HG03103 (cell line): ENCODE data around the gene PRKCI.
A peak's percentile ranks its signal among the peaks of the same experiment; 100 is the strongest.
"Not testable (repeated sequence)": the region's sequence is repeated elsewhere in the genome, so short reads cannot be mapped to it uniquely, and the experiment has no call there.

Experiments used
- ATAC-seq: cut with Tn5 transposase; IDR thresholded peaks from one replicate; pipeline ENCODE4 v1.9.1; 2021; ENCODE audit warnings: low read depth; ENCODE audit not compliant: unreplicated experiment

PRKCI gene

GRCh38 chr3:170221924-170222646, at the start of gene PRKCI:
Gene PRKCI (plus strand): TSS chr3:170222424. CDS start chr3:170222670, 246 bp downstream.
- peak; percentile 90 for ATAC-seq

- no peak for ATAC-seq
Measured at GRCh38 chr3:170178651-170179050, 43.6 kb upstream of the PRKCI start.

DNA sequence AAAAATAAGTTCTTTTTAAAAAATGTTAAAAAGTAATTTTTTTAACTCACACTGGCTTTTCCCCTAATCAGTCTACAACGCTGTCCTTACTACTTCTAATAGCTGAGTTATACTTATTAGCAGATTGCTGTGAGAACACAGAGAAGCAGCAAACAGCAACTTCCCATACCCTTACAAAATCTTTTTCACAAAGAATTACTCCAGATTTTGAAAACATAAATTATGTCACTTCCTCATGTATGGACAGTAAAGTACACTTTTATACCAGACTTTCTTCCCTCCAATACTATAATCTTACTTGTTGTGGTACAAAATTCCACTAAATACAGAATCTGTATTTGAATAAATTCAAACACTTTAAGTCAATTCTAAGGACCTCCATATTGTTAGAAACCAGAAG, 42.8 kb upstream of the PRKCI start:
- ATAC-seq, result no peak

- peak; percentile 16 for ATAC-seq
Measured at GRCh38 chr3:170180079-170180907, 41.9 kb upstream of the PRKCI start.

- ATAC-seq, result peak; percentile 59
Measured at GRCh38 chr3:170180908-170181885, 41.0 kb upstream of the PRKCI start, which contains the start of gene PHC3. Gene PHC3 (minus strand): TSS chr3:170181733. CDS start chr3:170181715, 18 bp downstream.

- no peak for ATAC-seq
Measured at GRCh38 chr3:170189398-170190256, 32.6 kb upstream of the PRKCI start.

DNA sequence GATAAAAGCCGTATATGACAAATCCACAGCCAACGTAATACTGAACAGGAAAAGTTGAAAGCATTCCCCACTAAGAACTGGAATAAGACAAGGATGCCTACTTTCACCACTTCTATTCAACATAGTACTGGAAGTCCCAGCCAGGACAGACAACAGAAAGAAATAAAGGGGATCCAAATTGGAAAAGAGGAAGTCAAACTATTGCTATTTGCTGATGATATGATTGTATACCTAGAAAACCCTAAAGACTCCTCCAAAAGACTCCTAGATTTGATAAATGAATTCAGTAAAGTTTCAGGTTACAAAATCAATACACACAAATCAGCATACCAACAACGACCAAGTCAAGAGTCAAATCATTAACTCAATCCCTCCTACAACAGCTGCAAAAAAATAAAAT, 26.5 kb upstream of the PRKCI start:
- ATAC-seq, result not testable (repeated sequence)

DNA sequence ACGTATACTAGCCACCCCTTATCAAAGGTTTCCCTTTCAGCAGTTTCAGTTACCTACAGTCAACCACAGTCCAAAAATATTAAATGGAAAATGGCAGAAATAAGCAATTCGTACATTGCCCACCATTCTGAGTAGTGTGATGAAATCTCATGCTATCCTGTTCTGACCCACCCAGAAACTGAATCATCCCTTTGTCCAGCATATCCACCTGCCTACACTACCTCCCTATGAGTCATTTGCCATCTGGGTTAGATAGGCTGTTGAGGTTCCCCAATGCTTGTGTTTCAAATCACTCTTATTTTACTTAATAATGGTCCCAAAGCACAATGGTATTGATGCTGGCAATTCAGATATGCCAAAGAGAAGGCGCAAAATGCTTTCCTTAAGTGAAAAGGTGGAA, 25.4 kb upstream of the PRKCI start:
- ATAC-seq, result no peak

DNA sequence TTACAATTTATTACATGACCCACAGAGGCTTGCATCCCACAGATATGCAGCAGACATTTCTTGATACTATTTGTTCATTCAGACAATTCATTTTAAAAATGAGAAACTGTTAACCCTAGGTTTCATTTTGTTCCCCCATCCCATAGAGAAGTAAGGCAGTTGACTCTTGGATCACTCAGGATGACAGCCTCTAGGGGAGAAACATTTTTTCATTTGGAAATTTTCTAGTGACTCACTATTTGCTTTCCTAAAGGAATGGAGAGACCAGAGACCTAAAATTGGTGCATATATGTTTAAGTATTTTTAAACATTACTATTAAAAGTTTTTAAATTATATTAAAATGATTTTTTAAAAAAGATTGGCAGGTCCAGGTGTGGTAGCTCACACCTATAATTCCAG, 21.2 kb upstream of the PRKCI start:
- ATAC-seq, result no peak

- no peak for ATAC-seq
Measured at GRCh38 chr3:170201527-170201926, 20.7 kb upstream of the PRKCI start.

DNA sequence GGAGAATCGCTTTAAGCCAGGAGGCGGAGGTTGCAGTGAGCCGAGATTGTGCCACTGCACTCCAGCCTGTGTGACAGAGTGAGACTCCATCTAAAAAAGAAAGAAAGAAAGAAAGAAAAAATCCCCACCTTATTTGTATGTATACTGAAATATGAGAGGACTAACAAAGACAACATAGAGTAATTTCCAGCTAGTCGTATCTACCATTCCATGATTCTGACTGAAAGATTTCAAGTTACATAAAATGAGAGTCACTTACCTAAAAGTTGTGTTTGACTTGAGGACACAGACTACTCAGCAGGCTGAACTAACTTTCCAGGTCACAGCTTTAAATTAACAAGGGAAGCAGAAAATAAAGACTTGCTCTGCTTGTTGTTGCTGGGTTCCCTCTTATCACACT, 18.8 kb upstream of the PRKCI start:
- ATAC-seq, result no peak

DNA sequence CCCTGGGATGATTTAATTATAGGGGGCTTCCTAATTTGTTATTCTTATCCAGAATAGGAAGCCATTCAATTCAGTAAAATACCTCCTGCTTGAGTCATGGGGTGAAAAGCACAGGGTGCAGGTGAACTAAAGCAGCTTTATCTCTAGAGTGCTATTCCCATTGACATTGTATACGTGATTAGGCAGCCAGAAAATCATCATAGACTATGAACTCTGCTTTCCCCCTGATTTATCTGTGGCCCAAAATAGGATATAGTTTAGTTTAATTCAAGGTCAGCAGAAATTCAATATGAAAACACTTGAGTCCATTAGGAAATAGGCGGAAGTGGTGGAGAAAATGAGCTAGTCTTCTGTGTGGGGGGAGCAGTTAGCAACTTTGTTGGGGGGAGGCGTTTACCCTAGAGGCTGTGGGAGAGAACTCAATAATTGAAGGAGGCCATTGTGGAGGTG, 18.2 kb upstream of the PRKCI start:
- ATAC-seq, result no peak

DNA sequence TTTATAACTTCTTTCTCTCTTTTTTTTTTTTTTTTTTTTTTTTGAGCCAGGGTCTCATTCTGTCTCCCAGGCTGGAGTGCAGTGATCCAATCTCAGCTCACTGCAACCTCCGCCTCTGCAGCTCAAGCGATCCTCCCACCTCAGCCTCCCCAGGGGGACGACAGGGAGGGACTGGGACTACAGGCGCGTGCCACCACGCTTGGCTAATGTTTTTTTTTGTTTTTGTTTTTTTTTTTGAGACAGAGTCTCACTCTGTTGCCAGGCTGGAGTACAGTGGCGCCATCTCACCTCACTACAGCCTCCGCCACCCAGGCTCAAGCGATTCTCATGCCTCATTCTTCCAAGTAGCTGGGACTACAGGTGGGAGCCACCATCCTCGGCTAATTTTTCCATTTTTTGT, 17.7 kb upstream of the PRKCI start:
- ATAC-seq, result no peak

GRCh38 chr3:170205302-170205701, 16.9 kb upstream of the PRKCI start:
- ATAC-seq, result no peak

DNA sequence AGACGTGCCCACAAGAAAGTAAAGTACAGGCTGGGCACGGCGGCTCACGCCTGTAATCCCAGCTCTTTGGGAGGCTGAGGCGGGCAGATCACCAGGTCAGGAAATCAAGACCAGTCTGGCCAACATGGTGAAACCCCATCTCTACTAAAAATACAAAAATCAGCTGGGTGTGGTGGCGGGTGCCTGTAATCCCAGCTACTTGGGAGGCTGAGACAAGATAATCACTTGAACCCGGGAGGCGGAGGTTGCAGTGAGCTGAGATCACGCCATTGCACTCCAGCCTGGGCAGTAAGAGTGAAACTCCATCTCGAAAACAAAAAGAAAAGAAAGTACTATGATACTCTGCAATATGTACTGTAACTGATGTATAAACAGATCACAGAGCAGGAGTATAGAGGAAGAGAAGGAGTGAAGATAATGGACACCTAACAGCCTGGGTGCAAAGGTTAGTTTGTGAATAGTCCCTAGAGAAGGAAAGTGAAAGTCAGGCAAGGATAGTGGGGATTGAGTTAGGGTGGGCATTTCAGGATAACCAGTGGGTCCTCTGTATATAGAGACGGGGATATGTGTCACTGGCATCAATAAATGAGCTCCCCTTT, 16.0 kb upstream of the PRKCI start:
- ATAC-seq, result not testable (repeated sequence)

- ATAC-seq, result no peak
Measured at GRCh38 chr3:170207717-170208116, 14.5 kb upstream of the PRKCI start.

DNA sequence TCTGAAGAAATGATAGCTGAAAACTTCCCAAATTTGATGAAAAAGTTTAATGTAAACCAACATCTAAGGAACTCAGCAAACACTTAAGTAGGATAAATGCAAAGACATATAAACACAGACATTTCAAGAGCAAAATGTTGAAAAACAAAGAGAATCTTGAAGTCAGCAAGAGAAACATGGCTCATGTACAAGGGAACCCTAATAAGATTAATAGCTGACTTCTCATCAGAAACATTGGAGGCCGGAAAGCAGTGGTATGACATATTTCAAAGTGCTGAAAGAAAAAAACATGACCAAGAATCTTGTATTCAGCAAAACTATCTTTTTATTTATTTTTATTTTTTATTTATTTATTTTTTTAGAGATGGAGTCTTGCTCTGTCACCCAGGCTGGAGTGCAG, 10.6 kb upstream of the PRKCI start:
- ATAC-seq, result no peak

DNA sequence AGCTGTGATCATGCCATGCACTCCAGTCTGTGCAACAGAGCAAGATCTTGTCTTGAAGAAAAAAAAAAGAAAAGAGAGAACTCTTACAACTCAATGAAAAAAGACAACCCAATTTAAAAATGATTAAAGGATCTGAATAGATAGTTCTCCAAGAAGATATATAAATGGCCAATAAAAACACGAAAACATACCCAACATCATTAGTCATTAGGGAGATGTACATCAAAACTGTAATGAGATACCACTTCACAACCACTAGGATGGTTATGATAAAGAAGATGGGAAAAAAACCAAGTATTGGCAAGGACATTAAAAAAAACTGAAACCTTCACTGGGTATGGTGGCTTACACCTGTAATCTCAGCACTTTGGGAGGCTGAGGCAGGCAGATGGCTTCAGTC, 2.4 kb upstream of the PRKCI start:
- no peak for ATAC-seq

DNA sequence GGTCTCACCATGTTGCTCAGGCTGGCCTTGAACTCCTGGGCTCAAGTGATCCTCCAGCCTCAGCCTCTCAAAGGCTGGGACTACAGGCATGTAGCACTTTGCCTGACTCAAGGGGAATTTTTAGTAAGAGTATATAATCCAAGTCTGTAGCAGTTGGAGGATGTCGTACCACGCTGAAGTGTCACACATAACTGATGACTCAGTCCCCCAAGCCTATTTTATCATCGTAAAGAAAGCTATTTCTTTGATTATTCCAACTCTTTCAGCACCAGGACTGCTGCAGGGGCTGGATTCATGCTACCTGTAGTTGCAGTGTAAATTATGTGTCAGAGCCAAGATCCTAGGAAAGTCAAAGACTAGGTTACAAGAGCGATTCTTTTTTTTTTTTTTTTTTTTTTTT, 1.4 kb upstream of the PRKCI start:
- ATAC-seq, result no peak
